GM08714 (cell line): ENCODE measurements around the gene DLD.
"Not testable (repeated sequence)": the region's sequence is repeated elsewhere in the genome, so short reads cannot be mapped to it uniquely, and the experiment has no call there.

Source experiments
- H3K4me3 ChIP-seq: fragments of 200-500 bp; sonication (Bioruptor generic); 2 replicates; pipeline ENCODE4 v1.5.1; 2014; ENCODE audit warnings: mild to moderate bottlenecking, low read length, inconsistent platforms
- ZNF274 ChIP-seq: IDR thresholded peaks from 2 replicates; pipeline ENCODE4 v1.6.1; 2012; ENCODE audit warnings: mild to moderate bottlenecking, low read depth, low read length

Gene DLD

GRCh38 chr7:107884066-107884818, 6.7 kb upstream of the DLD start:
- no peak for TF ChIP-seq ZNF274
- no peak overlapping the region for H3K4me3 ChIP-seq

- H3K4me3 ChIP-seq, result not testable (repeated sequence)
Measured at GRCh38 chr7:107887827-107888226, 3.2 kb upstream of the DLD start.

- TF ChIP-seq ZNF274, result no peak
- no peak overlapping the region for H3K4me3 ChIP-seq
Measured at GRCh38 chr7:107889992-107890391, 991 bp upstream of the DLD start.

GRCh38 chr7:107890493-107890961, 456 bp upstream of the DLD start:
- no peak for TF ChIP-seq ZNF274
- H3K4me3 ChIP-seq, result peak overlapping the region; percentile 82

- H3K4me3 ChIP-seq, result peak overlapping the region; percentile 82
- no peak for TF ChIP-seq ZNF274
Measured at GRCh38 chr7:107891636-107892366, 818 bp downstream of the DLD start.

- peak overlapping the region; percentile 82 for H3K4me3 ChIP-seq
Measured at GRCh38 chr7:107892367-107892741, 1.4 kb downstream of the DLD start.

- no peak for TF ChIP-seq ZNF274
- no peak overlapping the region for H3K4me3 ChIP-seq
Measured at GRCh38 chr7:107898997-107899594, 8.1 kb downstream of the DLD start.

- TF ChIP-seq ZNF274, result no peak
- H3K4me3 ChIP-seq, result no peak overlapping the region
Measured at GRCh38 chr7:107900496-107901015, 9.6 kb downstream of the DLD start.

- H3K4me3 ChIP-seq, result no peak overlapping the region
- TF ChIP-seq ZNF274, result no peak
Measured at GRCh38 chr7:107902381-107902780, 11.4 kb downstream of the DLD start.

GRCh38 chr7:107907790-107908189, 16.8 kb downstream of the DLD start:
- no peak overlapping the region for H3K4me3 ChIP-seq
- no peak for TF ChIP-seq ZNF274

GRCh38 chr7:107909445-107909844, 18.5 kb downstream of the DLD start:
- TF ChIP-seq ZNF274, result no peak
- H3K4me3 ChIP-seq, result no peak overlapping the region

- TF ChIP-seq ZNF274, result no peak
- H3K4me3 ChIP-seq, result no peak overlapping the region
Measured at GRCh38 chr7:107911981-107912380, 21.0 kb downstream of the DLD start.

- H3K4me3 ChIP-seq, result no peak overlapping the region
- TF ChIP-seq ZNF274, result no peak
Measured at GRCh38 chr7:107913851-107914250, 22.9 kb downstream of the DLD start.

GRCh38 chr7:107914831-107915230, 23.8 kb downstream of the DLD start:
- no peak overlapping the region for H3K4me3 ChIP-seq
- no peak for TF ChIP-seq ZNF274

- no peak overlapping the region for H3K4me3 ChIP-seq
- no peak for TF ChIP-seq ZNF274
Measured at GRCh38 chr7:107915541-107915940, 24.6 kb downstream of the DLD start.
